ENCODE data around the gene HS6ST1.

HS6ST1 gene

DNA sequence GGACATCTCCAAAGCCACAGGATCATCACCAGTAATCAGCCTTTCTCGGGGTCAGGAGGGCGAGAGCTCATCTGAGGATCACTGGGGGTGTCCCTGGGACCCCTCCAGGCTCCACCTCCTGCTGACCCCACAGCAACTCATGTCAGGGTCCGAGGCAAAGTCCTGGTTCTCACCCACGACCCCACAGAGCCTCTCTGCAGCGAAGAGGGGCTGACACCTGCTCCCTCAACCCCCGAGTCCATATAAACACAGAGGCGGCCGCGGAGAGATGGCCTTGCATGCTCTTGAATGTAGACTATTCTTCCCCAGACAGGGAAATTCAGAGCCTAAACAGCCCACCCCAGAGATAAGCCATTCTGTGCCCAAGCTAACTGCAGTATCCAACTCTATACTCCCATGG is 29.9 kb downstream of the HS6ST1 start:
- Histone ChIP-seq H3K4me1 (ENCODE audit: control insufficient read depth, insufficient read depth, low read length) (peaks cover 14% of the 10 kb centered on the region), H3K27me3 (ENCODE audit: control insufficient read depth, insufficient read depth, low read length, poor library complexity, severe bottlenecking) (no peaks in the 10 kb centered on the region), H3K4me3 (ENCODE audit: insufficient read depth, low read depth, low read length) (no peak overlapping the region), H3K27ac (ENCODE audit: insufficient read depth, low read depth, low read length, poor library complexity, severe bottlenecking) (no peak overlapping the region), H3K36me3 (ENCODE audit: control insufficient read depth, insufficient read depth, low read length) (no peaks in the 10 kb centered on the region), H3K9me3 (ENCODE audit: control insufficient read depth, low read length) (no peaks in the 10 kb centered on the region)
- 90 to 92% methylated on average over 9 of the region's 9 CpGs for WGBS, 2 experiments

DNA sequence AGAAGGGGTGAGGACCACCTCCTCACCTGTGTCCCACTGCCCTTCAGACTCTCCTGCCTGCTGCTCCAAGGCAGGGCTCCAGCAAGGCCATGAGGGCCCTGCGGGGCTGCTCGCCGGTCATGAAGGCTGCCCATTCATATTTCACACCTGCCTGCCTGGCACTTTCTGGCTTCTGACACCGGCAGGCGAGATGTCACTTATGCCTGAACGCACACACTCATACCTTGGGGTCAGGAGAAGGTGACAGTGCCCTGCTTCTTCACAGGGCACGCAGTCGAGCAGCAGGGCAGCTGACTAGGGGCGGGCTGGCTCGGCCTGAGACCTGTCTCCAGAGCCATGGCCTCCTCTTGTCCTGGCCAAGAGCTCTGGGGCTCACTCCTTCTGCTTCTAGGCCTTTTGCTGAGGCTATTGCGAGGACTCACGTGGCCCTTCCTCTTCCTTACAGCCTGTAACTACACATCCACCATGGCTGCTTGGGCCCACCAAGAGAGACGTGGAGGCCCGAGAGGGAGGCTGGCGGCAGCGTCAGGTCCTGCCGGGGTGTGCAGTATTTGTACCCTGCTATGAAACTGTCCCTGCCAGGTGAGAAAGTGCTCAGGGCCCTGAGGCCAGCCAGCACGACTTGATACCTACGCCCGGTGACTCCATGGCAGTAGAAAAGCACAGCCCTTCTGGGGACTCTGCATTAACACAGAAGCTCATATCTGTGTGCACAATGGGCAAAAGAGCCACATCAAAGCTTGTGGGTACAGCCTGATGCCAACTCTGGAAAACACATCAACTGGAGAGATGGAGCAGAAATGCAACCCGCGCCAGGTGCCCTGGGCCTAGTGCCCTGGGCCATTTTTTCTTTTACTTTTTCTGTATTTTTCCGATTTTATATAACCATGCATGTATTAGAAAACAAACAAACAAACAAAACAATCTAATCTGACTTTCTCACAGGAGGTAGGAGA is 30.6 kb downstream of the HS6ST1 start:
- Histone ChIP-seq H3K4me3 (ENCODE audit: insufficient read depth, low read depth, low read length) (no peak overlapping the region), H3K36me3 (ENCODE audit: control insufficient read depth, insufficient read depth, low read length) (no peaks in the 10 kb centered on the region), H3K9me3 (ENCODE audit: control insufficient read depth, low read length) (no peaks in the 10 kb centered on the region), H3K27ac (ENCODE audit: insufficient read depth, low read depth, low read length, poor library complexity, severe bottlenecking) (no peak overlapping the region), H3K4me1 (ENCODE audit: control insufficient read depth, insufficient read depth, low read length) (peaks cover 10% of the 10 kb centered on the region), H3K27me3 (ENCODE audit: control insufficient read depth, insufficient read depth, low read length, poor library complexity, severe bottlenecking) (no peaks in the 10 kb centered on the region)
- WGBS, 2 experiments: 94 to 97% methylated on average over 23 of the region's 23 CpGs

GRCh38 chr2:128286905-128287779 is 31.5 kb downstream of the HS6ST1 start:
- Histone ChIP-seq H3K9me3 (ENCODE audit: control insufficient read depth, low read length) (no peaks in the 10 kb centered on the region), H3K4me1 (ENCODE audit: control insufficient read depth, insufficient read depth, low read length) (peaks cover 8% of the 10 kb centered on the region), H3K27me3 (ENCODE audit: control insufficient read depth, insufficient read depth, low read length, poor library complexity, severe bottlenecking) (no peaks in the 10 kb centered on the region), H3K4me3 (ENCODE audit: insufficient read depth, low read depth, low read length) (no peak overlapping the region), H3K36me3 (ENCODE audit: control insufficient read depth, insufficient read depth, low read length) (no peaks in the 10 kb centered on the region), H3K27ac (ENCODE audit: insufficient read depth, low read depth, low read length, poor library complexity, severe bottlenecking) (no peak overlapping the region)
- 93 to 94% methylated on average over 12 of the region's 12 CpGs for WGBS, 2 experiments

- Histone ChIP-seq H3K27ac (ENCODE audit: insufficient read depth, low read depth, low read length, poor library complexity, severe bottlenecking) (no peak overlapping the region), H3K4me3 (ENCODE audit: insufficient read depth, low read depth, low read length) (no peak overlapping the region), H3K27me3 (ENCODE audit: control insufficient read depth, insufficient read depth, low read length, poor library complexity, severe bottlenecking) (no peaks in the 10 kb centered on the region), H3K4me1 (ENCODE audit: control insufficient read depth, insufficient read depth, low read length) (peaks cover 8% of the 10 kb centered on the region), H3K36me3 (ENCODE audit: control insufficient read depth, insufficient read depth, low read length) (no peaks in the 10 kb centered on the region), H3K9me3 (ENCODE audit: control insufficient read depth, low read length) (no peaks in the 10 kb centered on the region)
- 85 to 90% methylated on average over 13 of the region's 13 CpGs for WGBS, 2 experiments
Observed at GRCh38 chr2:128286011-128286721, 32.5 kb downstream of the HS6ST1 start.

GRCh38 chr2:128285329-128285931 is 33.2 kb downstream of the HS6ST1 start:
- Histone ChIP-seq H3K27me3 (ENCODE audit: control insufficient read depth, insufficient read depth, low read length, poor library complexity, severe bottlenecking) (no peaks in the 10 kb centered on the region), H3K9me3 (ENCODE audit: control insufficient read depth, low read length) (no peaks in the 10 kb centered on the region), H3K27ac (ENCODE audit: insufficient read depth, low read depth, low read length, poor library complexity, severe bottlenecking) (no peak overlapping the region), H3K36me3 (ENCODE audit: control insufficient read depth, insufficient read depth, low read length) (no peaks in the 10 kb centered on the region), H3K4me1 (ENCODE audit: control insufficient read depth, insufficient read depth, low read length) (peaks cover 8% of the 10 kb centered on the region), H3K4me3 (ENCODE audit: insufficient read depth, low read depth, low read length) (no peak overlapping the region)
- 94 to 95% methylated on average over 12 of the region's 12 CpGs for WGBS, 2 experiments

DNA sequence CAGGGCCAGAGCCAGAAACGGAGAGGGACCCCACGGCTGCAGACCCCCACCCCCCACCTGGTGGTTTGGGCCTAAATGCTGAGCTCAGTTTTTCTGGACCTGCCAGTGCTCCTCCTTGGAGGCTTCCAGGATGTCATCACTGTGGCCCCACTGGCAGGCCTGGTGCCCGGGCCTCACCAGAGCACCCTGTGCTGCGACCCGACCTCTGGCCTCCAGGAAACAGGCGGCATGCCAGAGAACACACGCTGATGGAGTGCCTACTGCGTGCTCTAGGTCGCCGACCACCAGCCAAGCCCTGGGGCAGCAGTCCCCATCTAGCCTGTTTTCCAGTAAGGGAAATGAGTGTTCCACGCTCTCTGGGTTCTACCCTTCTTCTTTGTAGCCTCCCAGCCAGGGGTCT is 33.8 kb downstream of the HS6ST1 start:
- Histone ChIP-seq H3K27ac (ENCODE audit: insufficient read depth, low read depth, low read length, poor library complexity, severe bottlenecking) (no peak overlapping the region), H3K9me3 (ENCODE audit: control insufficient read depth, low read length) (no peaks in the 10 kb centered on the region), H3K4me1 (ENCODE audit: control insufficient read depth, insufficient read depth, low read length) (peaks cover 8% of the 10 kb centered on the region), H3K4me3 (ENCODE audit: insufficient read depth, low read depth, low read length) (no peak overlapping the region), H3K27me3 (ENCODE audit: control insufficient read depth, insufficient read depth, low read length, poor library complexity, severe bottlenecking) (no peaks in the 10 kb centered on the region), H3K36me3 (ENCODE audit: control insufficient read depth, insufficient read depth, low read length) (no peaks in the 10 kb centered on the region)
- WGBS, 2 experiments: 94 to 95% methylated on average over 11 of the region's 11 CpGs

GRCh38 chr2:128284037-128284441 is 34.6 kb downstream of the HS6ST1 start:
- Histone ChIP-seq H3K9me3 (ENCODE audit: control insufficient read depth, low read length) (no peaks in the 10 kb centered on the region), H3K4me1 (ENCODE audit: control insufficient read depth, insufficient read depth, low read length) (peaks cover under 1% of the 10 kb centered on the region), H3K36me3 (ENCODE audit: control insufficient read depth, insufficient read depth, low read length) (no peaks in the 10 kb centered on the region), H3K4me3 (ENCODE audit: insufficient read depth, low read depth, low read length) (no peak overlapping the region), H3K27ac (ENCODE audit: insufficient read depth, low read depth, low read length, poor library complexity, severe bottlenecking) (no peak overlapping the region), H3K27me3 (ENCODE audit: control insufficient read depth, insufficient read depth, low read length, poor library complexity, severe bottlenecking) (no peaks in the 10 kb centered on the region)
- 91 to 93% methylated on average over 7 of the region's 7 CpGs for WGBS, 2 experiments

- no peaks in the 10 kb centered on the region for H3K9me3 ChIP-seq (ENCODE audit: control insufficient read depth, low read length)
- no peaks in the 10 kb centered on the region for H3K27me3 ChIP-seq (ENCODE audit: control insufficient read depth, insufficient read depth, low read length, poor library complexity, severe bottlenecking)
- whole genome bisulfite sequencing, 2 experiments: 93 to 95% methylated on average over 8 of the region's 8 CpGs
- H3K4me1 ChIP-seq (ENCODE audit: control insufficient read depth, insufficient read depth, low read length): no peaks in the 10 kb centered on the region
- H3K27ac ChIP-seq (ENCODE audit: insufficient read depth, low read depth, low read length, poor library complexity, severe bottlenecking): no peak overlapping the region
- H3K4me3 ChIP-seq (ENCODE audit: insufficient read depth, low read depth, low read length): no peak overlapping the region
- H3K36me3 ChIP-seq (ENCODE audit: control insufficient read depth, insufficient read depth, low read length): no peaks in the 10 kb centered on the region
Observed at GRCh38 chr2:128282976-128283810, 35.5 kb downstream of the HS6ST1 start.

Data from ectodermal cell (in vitro differentiated cells).